GM18858 (cell line): ENCODE results near the gene CCT5.
"Not testable (repeated sequence)": the region's sequence is repeated elsewhere in the genome, so short reads cannot be mapped to it uniquely, and the experiment has no call there.

ENCODE experiments used
- ATAC-seq: cut with Tn5 transposase; IDR thresholded peaks from one replicate; pipeline ENCODE4 v1.9.1; 2021; ENCODE audit not compliant: unreplicated experiment

Gene CCT5

DNA sequence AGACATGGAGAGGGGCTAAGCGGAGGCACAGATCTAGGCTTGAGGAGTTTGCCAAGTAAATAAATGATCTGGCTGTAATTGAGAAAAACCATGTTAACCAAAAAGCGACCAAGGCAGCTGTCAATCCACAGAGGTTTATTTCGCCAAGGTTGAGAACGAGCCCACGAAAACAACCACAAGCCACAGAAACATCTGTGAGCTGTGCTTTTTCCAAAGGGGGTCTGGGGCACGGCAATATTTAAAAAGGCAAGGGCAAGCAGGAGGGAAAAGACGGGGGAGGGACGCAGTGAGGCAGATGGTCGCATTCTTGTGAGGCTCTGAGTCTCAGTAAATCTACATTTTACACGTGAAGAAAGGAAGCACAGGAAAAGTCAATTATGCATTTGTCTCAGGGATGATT is 25.4 kb downstream of the CCT5 start:
- no peak for ATAC-seq

DNA sequence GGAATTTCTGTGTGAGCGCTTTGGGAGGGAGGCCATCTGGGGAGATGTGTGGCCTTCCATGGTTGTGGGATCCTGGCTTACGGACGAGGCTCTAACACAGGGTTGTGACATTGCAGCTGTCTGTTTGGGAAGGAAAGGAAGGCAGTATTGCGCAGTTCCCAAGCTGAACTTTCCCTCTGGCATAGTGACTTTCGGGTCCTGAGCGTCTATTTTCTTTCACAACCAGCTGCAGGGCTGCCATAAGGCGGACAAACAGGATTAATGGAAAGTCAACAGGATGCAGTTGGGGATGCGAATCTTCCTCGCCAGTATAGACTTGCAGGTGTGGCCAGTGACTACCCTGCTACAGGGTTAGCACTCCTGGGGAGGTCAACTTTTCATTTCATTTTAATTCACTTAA is 25.9 kb downstream of the CCT5 start:
- ATAC-seq: no peak

DNA sequence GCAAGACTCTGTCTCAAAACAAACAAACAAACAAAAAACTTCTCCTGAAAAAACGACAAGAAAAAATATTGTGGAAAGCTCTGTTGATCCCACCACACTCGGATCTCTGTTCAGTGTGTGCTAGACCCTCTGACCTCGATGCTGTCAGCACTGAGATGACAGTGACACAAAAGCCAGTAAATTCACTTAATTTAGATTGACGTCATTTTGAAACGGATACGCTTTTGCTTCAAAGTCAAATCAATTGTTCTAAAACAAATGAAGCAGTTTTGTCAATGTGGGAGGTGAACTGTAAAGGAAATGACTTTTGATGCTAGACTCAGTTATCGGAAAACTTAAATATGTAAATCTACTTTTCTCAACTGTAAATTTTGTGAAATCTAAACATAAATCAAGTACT is 26.6 kb downstream of the CCT5 start:
- no peak for ATAC-seq

DNA sequence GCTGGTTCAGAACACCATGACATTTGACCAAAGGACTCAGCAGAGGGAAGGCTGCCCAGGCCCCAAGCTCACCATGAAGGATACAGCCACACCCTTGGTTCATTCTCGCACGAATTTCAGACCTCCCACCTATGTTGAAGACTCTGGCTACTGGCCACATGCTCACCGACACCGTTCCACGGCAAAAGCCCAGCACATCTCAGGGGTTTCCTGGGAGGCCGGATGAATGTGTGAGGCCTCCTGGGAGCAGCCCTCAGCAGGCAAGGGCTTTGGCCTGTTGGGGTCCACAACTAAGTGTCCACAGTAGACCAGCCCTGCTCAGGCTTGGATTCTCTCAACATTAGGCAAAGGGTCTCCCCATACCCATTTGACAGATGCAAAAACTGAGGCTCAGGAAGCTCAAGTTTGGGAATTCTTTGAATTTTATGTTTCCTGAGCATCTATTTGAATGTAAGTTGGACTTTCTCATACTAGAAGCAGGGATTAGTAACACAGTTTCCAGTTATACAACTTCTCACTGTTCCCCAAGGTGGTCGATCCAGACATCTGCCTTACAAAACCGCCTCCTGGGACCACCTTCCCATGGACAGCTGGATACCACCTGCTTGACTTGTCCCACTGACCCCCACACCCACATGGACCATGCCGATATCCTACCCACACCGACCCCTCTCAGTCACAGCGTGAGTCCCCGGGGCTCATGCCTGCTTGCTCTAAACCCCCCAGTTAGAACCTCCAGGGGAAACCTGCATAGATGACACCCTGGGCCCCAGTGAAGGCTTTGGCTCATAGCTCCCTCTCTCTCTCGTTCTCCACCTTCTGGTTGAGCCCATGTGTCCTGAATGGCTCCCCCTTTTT is 27.9 kb downstream of the CCT5 start:
- ATAC-seq: no peak

DNA sequence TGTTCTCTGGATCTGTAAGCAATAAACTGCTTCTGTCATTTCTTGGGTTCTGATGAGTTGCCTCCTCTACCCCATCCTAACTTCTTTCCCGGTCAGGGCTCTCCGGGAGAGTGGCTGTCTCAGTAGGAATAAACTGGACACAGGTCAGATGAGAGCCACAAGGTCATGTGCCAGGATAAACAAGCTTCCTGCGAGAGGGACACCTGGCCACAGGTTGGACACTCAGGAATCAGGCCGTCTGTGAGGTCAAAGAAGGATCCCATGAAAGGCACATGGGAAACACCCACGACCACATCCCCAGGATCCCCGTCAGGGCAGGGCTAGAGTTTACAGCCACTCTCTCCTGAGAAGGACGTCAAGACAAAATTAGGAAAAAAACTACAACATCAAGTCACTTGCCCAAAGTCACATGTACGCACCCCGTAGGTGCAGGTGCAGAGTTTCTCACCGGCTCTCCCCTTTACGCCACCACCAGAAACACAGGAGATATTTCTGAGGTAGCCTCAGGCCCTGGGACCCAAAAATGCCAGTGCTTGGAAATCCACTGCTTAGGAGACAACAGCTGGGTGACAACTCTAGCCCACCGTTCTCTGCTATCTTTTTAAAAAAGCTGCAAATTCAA is 28.7 kb downstream of the CCT5 start:
- no peak for ATAC-seq

DNA sequence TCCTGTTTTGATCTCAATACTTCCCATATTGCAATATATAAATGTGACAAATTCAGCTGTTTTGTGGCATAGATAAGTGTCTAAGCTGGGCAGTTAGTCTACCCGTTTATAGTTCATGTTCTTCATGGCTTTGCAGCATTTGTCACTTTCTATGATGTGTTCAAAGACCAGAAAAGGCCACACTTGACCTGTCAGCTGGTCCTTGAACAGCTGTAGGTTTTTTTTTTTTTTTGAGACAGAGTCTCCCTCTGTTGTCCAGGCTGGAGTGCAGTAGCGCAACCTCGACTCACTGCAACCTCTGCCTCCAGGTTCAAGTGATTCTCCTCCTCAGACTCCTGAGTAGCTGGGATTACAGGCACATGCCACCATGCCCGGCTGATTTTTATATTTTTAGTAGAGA is 29.2 kb downstream of the CCT5 start:
- no peak for ATAC-seq

DNA sequence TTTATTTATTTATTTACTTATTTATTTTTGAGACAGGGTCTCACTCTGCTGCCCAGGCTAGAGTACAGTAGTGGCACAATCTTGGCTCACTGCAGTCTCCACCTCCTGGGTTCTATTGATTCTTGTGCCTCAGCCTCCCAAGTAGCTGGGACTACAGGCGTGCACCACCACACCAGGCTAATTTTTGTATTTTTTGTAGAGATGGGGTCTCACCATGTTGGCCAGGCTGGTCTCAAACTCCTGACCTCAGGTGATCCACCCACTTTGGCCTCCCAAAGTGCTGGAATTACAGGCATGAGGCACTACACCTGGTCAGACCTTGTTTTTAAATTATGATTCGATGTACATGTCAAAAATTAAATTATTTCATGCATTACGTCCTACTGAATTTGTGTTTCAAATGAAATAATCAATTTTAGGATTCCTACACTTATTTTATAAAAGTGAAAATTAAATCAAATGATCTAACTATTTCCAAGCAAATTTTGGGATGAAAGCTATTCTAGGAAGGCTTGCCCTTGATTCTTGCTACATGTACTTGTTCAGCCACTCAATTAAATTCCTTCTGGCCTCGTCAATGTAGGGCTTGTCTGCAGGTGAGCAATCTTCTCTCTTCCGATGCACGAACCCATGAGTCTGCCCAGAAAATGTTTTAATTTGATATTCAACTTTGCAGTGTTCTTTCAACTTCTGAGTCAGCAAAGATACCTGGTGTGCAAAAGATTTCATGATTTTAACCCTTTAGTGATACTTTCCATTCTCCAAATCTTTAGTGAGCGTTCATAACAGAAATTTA is 30.0 kb downstream of the CCT5 start:
- no peak for ATAC-seq

DNA sequence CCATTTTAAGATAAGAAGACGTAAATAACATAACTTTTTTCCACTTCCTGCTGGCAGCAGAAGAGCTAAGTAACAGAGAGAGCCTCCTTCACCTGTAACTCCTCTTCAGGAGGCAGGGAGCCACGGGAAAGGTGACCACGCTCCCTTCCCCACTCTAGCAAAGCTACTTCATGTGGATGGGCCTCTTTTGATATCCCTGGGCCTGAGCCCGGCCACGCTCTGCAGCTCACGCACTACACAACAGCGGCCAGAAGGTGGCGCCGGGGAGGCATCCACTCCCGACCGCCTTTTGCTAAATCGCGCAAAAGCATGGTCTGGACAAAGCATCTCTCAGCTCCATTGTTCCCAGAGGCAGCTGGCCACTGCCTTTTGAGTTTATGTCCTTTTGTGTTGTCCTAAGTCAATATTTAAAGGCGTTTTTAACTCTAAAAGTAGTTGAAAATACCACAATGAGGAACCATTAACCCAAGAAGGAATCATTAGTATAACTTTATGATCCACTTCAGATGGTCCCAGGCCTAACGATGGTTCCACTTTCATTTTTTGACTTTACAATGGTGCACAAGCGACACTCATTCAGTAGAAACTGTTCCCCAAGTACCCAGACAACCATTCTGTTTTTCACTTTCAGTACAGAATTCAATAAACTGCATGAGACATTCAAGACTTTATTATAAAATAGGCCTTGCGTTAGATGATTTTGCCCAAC is 34.0 kb downstream of the CCT5 start:
- peak; percentile 92 for ATAC-seq

DNA sequence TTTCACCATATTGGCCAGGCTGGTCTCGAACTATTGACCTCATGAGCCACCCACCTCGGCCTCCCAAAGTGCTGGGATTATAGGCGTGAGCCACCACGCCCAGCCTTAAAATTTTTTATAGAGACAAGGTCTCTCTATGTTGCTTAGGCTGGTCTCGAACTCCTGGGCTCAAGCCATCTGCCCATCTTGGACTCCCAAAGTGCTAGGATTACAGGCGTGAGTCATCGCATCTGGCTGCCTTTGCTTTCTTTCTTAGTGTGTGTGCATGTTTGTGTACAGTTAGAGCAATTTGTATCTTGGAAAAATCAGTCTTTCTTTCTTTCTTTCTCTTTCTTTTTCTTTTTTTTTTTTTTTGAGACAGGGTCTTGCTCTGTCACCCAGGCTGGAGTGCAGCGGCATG is 35.3 kb downstream of the CCT5 start:
- ATAC-seq: not testable (repeated sequence)

DNA sequence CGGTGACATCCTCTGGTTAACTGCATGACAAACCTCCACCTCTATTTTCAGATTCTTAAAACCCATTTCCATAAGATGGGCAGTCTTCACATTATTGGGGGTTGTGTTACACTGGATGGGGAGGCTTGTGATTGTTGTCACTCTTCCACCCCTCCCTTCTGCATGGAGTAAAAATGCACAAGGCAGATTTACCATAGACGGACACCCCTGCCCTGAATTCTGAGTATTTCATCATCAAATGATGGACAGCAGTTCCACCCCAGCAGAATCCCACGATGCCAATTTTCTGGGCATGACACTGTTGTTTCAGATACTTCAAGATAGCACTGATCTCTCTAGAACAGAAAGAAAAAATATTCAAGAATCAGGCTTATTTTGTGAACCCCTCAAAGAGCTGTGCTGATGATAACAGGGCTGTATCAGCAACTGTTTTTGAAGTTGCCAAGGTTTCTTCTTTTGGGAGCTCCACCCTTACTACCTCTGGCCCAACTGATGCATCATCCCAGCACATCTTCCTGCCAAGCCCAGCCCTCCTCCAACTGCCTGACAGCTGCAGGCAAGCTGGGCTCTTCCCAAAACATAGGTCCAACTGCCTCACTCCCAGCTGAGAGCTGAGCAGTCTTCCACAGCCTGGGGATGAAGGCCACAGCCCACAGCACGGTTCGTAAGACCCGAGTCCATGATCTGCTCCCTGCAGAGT is 36.2 kb downstream of the CCT5 start:
- ATAC-seq: no peak

DNA sequence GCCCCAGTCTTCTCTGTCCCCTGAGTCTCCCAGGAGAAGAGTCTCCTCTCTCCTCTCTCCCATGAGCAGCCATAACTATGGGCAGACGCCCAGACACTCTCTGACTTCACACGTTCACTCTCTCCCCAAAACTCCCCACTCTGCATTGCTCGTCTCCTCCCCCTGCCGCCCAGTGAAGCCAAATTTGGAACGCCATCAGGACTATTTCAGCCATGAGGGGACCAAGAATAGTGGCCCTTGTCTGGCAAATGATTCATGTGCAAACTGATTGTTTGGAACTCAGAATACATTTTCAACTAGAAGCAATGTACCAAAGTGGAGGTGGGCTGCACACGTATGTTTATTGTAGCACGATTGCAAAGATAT is 36.8 kb downstream of the CCT5 start:
- ATAC-seq: no peak

DNA sequence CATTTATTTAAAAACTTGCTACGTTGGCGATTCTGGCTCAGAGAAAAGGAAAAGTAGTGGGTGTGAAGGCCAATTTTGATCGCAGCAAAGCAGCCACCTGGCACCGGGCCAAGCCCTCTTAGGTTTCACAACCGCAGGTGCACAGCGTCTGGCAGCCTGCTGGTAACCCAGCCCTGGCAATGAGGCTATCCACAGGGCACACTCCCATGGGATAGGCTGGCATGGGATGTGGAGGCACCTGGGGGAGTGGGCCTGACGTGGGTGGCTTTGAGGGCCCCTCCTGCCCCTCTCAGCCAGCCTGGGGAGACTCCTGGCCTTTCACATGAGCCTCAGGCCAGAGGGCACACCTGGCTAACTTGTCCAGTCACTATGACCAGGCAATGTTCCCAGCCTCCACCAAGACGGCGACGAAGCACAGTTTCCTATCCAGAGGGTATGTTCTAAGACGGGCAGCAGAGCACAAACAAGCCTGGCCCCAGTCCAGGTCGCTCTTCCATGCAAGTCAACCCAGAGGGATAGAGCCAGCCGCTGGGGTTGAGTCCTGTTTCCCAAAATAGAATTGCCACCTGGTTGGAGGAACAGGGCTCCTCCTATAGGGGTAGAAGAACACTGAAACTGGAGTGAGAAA is 38.6 kb downstream of the CCT5 start:
- ATAC-seq: no peak

DNA sequence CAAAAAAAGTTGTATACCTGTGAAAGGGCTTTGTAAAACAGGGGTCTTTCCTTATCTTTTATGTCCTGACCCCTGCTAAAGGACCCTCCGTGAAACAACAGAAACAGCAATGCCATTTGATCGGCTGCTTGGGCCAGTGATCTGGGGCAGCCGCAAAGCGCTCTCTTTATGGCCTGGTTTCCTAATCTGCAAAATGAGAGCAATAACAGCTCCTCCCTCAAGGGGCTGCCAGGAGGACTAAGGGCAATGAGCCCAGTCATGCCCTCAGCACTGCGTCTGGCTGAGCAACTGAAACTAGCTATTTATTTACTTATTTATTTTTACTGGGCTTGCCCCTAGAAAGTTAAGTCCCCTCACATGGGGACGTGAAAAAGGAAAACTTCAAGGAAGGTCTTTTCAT is 39.3 kb downstream of the CCT5 start:
- ATAC-seq: no peak

DNA sequence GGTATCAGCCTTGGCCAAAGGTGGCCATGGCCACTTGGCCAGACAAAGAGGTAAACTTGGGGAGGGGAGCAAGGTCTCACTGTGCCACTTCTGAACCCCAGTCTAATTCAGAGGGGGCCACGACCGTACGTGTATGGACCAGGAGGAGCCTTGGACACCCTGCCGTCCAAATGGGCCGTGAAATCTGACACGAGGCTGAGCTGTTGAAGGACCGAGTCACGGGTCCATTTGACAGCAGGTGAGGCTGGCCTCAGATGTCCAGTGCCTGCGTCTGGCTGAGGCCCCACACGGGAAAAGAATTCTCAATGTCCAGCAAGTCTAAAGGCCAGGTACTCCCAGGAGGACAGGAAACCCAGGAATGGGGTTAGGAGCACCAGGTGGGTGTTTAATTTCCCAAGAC is 39.9 kb downstream of the CCT5 start:
- no peak for ATAC-seq

DNA sequence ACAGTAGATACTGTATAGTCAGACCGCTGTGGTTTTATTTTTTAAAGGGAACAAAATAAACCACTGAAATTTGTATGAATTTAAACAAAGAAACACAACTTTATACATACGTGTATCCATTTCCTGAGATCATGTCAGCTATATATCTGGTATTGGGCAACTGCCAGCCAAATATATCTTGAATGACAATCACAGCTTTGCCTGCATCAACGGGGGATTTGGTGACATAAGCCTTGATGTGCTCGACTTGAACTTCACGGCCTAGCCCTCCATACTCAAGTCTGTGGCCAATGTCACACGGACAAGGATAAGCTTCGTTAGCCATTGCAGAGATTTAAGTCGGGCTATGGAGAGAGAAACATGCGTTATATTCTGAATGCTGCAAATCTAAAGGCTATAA is 40.4 kb downstream of the CCT5 start:
- ATAC-seq: no peak

DNA sequence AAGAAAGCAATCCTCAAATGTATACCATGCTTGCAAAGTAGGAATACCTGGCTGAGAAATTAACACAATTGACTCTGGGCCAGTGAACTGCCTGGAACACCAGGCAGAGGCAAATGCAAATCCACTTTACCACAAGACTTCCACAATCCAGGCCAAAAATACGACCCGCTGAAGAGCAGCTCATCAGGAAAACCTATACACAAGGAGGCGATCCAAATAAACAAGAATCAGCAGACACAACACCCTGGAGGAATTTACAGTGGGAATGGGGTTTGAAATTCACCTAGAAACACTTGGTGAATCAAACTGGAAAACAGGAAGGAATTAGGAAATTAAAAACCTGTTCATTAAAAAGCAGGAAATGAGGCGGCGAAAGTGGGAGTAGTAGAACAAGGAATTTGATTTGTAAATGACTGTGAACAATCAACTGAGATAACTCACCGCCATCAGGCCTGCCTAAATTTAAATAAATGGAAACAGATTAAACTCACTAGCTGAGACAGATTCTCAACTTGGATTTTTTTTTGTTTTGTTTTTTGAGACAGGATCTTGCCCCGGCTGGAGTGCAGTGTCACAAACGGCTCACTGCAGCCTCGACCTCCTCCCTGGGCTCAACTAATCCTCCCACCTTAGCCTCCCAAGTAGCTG is 41.7 kb downstream of the CCT5 start:
- ATAC-seq: no peak

DNA sequence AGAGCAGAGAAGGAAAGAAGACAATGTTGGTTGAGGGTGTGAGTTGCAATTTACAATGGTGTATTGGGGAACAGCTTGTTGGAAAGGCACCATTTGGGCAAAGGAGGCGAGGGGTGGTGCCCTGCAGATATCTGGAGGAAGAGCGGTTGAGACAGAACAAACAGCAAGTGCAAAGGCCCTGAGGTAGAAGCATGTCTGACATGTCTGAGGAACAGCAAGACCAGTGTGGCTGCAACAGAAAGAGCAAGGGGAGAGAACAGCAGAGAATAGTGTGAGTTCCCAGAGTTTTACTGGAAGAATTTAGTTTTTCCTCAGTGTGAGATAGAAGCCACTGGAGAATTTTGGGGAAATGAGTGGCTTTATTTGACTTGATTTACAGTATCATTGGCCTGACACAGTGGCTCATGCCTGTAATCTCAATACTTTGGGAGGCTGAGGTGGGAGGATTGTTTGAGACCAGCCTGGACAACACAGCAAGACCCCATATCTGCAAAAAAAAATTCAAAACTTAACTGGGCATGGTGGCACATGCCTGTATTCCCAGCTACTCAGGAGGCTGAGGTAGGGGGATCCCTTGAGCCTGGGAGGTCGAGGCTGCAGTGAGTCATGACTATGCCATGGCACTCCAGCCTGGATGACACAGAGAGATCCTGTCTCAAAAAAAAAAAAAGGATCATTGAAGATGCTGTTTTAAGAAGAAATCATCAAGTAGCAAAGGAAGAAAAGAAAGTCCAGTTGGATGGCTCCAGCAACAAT is 44.0 kb downstream of the CCT5 start:
- no peak for ATAC-seq

DNA sequence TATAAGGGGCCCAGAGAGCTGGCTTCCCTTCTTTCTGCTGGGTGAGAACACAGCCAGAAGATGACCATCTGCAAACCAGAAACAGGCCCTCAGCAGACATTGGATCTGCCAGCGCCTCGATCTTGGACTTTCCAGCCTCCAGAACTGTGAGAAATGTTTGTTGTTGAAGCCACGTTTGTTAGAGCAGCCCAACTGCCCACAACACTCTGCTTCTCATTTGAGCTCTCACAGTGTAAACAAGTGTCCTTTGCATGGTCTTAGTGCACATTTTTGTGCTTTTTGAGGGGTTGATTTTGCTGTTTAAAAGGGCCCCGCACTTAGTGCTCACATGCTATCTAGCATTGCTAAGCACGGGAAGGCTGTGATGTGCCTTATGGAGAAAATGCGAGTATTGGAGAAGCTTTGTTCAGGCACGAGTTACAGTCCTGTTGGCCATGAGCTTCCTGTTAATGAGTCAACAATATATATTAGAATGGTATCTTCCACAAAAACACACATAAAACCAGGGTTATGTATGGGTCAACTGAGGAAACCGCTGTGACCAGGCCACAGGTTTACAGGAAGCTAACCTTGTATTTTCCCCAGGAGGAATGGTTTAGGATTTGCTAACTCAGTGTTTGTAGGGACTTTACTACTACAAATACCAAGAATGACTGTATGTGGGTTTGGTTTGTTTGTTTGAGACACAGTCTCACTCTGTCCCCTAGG is 45.7 kb downstream of the CCT5 start:
- no peak for ATAC-seq
